ENCODE data around the gene NRTN. TPM values are rescaled to one million over a fixed set of nuclear protein-coding genes. Genes with fewer than 3 reads are reported as not detected.

Gene NRTN
- total and polyA plus RNA-seq, 2 of the 13 experiments (the other 11 are each of a cell fraction or from before 2014, with no cell fraction given): 4.1 to 5.3 TPM

DNA sequence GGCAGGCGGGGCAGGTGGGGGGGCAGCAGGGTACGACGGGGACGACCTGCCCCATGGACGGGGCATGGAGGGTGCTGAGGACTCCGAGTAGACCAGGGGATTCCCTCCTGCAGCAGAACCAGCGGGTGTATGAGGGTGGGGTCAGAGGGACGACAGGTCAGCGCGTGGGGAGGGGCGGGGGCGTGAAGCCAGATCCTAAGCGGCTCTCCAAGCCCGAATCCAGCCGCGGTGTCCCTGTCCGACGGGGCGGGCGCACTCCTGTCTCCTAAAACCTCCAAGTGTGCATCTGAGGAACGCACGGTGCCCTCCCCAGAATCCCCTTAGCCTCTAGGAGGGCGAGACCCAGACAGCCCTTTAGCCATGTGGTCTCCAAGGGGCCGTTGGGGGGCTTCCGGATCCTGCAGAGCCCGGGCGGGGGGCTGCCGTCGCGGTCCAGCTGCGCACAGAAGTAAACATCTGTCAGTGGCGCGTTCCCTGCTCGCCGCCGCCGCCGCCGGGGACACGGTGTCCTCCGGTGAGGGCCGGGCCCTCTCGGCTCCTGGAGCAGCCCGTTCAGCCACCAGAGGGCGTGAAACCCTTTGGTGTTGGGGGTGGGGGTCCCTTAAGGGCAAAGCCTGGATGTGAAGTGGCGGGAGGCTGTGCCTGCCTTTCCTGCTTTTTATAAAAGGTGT lies 730 bp downstream of the NRTN start (continued):
- TF ChIP-seq, protein P1, sequence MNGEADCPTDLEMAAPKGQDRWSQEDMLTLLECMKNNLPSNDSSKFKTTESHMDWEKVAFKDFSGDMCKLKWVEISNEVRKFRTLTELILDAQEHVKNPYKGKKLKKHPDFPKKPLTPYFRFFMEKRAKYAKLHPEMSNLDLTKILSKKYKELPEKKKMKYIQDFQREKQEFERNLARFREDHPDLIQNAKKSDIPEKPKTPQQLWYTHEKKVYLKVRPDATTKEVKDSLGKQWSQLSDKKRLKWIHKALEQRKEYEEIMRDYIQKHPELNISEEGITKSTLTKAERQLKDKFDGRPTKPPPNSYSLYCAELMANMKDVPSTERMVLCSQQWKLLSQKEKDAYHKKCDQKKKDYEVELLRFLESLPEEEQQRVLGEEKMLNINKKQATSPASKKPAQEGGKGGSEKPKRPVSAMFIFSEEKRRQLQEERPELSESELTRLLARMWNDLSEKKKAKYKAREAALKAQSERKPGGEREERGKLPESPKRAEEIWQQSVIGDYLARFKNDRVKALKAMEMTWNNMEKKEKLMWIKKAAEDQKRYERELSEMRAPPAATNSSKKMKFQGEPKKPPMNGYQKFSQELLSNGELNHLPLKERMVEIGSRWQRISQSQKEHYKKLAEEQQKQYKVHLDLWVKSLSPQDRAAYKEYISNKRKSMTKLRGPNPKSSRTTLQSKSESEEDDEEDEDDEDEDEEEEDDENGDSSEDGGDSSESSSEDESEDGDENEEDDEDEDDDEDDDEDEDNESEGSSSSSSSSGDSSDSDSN (CRISPR knock-in tag; IDR thresholded peaks at IDR 0.05): peak; percentile 60; the same call in 1 of the 2 replicates
- TF ChIP-seq MEF2D (CRISPR knock-in tag; IDR thresholded peaks at IDR 0.05) (no peak), ZNF234 (CRISPR knock-in tag; conservative IDR thresholded peaks at IDR 0.05) (no peak), MAFF (IDR thresholded peaks at IDR 0.05; ENCODE audit: low read depth, low read length) (no peak), ZNF34 (CRISPR knock-in tag; IDR thresholded peaks at IDR 0.05; ENCODE audit: borderline replicate concordance) (no peak), GABPB1 (CRISPR knock-in tag; IDR thresholded peaks at IDR 0.05) (peak; percentile 69), SNAI1 (CRISPR knock-in tag; IDR thresholded peaks at IDR 0.05; ENCODE audit: borderline replicate concordance) (peak; percentile 84; the same call in 1 of the 2 replicates), BCL6 (CRISPR knock-in tag; IDR thresholded peaks at IDR 0.05) (no peak), ATF7-NPFF (CRISPR knock-in tag; IDR thresholded peaks at IDR 0.05; ENCODE audit: low read depth) (no peak), ZSCAN22 (CRISPR knock-in tag; IDR thresholded peaks at IDR 0.05) (no peak), PHF21A (CRISPR knock-in tag; IDR thresholded peaks at IDR 0.05) (no peak), PPARG (CRISPR knock-in tag; conservative IDR thresholded peaks at IDR 0.05) (0 out of 2 replicates have a peak, but pooled peaks have one; percentile 34), JDP2 (CRISPR knock-in tag; IDR thresholded peaks at IDR 0.05; ENCODE audit: borderline replicate concordance) (no peak), ZIK1 (CRISPR knock-in tag; IDR thresholded peaks at IDR 0.05; ENCODE audit: borderline replicate concordance, low read depth) (no peak; the same call in 1 of the 2 replicates), SRY (CRISPR knock-in tag; IDR thresholded peaks at IDR 0.05) (0 out of 2 replicates have a peak, but pooled peaks have one; percentile 25), ZNF607 (CRISPR knock-in tag; IDR thresholded peaks at IDR 0.05; ENCODE audit: borderline replicate concordance) (0 out of 2 replicates have a peak, but pooled peaks have one; percentile 7), WIZ (CRISPR knock-in tag; IDR thresholded peaks at IDR 0.05) (no peak), ZNF230 (CRISPR knock-in tag; IDR thresholded peaks at IDR 0.05) (no peak)
- TF ChIP-seq, protein P2, sequence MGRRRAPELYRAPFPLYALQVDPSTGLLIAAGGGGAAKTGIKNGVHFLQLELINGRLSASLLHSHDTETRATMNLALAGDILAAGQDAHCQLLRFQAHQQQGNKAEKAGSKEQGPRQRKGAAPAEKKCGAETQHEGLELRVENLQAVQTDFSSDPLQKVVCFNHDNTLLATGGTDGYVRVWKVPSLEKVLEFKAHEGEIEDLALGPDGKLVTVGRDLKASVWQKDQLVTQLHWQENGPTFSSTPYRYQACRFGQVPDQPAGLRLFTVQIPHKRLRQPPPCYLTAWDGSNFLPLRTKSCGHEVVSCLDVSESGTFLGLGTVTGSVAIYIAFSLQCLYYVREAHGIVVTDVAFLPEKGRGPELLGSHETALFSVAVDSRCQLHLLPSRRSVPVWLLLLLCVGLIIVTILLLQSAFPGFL (CRISPR knock-in tag; IDR thresholded peaks at IDR 0.05): no peak
- TF ChIP-seq, protein P3, sequence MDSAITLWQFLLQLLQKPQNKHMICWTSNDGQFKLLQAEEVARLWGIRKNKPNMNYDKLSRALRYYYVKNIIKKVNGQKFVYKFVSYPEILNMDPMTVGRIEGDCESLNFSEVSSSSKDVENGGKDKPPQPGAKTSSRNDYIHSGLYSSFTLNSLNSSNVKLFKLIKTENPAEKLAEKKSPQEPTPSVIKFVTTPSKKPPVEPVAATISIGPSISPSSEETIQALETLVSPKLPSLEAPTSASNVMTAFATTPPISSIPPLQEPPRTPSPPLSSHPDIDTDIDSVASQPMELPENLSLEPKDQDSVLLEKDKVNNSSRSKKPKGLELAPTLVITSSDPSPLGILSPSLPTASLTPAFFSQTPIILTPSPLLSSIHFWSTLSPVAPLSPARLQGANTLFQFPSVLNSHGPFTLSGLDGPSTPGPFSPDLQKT (CRISPR knock-in tag; IDR thresholded peaks at IDR 0.05; ENCODE audit: borderline replicate concordance): no peak
- TF ChIP-seq, protein P4, sequence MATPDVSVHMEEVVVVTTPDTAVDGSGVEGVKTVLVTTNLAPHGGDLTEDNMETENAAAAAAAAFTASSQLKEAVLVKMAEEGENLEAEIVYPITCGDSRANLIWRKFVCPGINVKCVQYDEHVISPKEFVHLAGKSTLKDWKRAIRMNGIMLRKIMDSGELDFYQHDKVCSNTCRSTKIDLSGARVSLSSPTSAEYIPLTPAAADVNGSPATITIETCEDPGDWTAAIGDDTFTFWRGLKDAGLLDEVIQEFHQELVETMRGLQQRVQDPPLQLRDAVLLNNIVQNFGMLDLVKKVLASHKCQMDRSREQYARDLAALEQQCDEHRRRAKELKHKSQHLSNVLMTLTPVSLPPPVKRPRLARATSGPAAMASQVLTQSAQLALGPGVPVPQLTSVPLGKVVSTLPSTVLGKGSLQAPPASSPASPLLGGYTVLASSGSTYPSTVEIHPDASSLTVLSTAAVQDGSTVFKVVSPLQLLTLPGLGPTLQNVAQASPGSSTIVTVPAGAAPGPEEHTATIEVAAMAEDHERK (CRISPR knock-in tag; IDR thresholded peaks at IDR 0.05; ENCODE audit: low read depth): no peak
